Astrocyte (in vitro differentiated cells and primary cell): ENCODE measurements around the gene ZNF717. TPM values are rescaled to one million over a fixed set of nuclear protein-coding genes. Genes with fewer than 3 reads are reported as not detected.
"Not testable (repeated sequence)": the region's sequence is repeated elsewhere in the genome, so short reads cannot be mapped to it uniquely, and the experiment has no call there.

Experiments used
- DNase-seq: peaks from one replicate; pipeline ENCODE4 v3.0.0-alpha.2; 2010; ENCODE audit warnings: low read depth
- FAIRE-seq: peaks from 2 replicates; lab custom pipeline; 2011; peaks lifted over from hg19 to GRCh38; lab: Jason Lieb, UNC
- H2AFZ ChIP-seq: 2 replicates; pipeline ENCODE4 v1.6.0; 2012; ENCODE audit warnings: low read depth, low read length, inconsistent platforms
- H3K27ac ChIP-seq: 2 replicates; pipeline ENCODE4 v1.5.1; 2011; ENCODE audit warnings: low read depth, low read length, inconsistent platforms
- H3K27me3 ChIP-seq: 2 replicates; pipeline ENCODE4 v1.6.0; 2011; ENCODE audit warnings: low read length, inconsistent platforms; ENCODE audit not compliant: insufficient read depth
- H3K36me3 ChIP-seq: 2 replicates; pipeline ENCODE4 v1.5.1; 2011; ENCODE audit warnings: low read length, inconsistent platforms; ENCODE audit not compliant: insufficient read depth
- H3K4me1 ChIP-seq: 2 replicates; pipeline ENCODE4 v1.5.1; 2011; ENCODE audit warnings: low read length, inconsistent platforms; ENCODE audit not compliant: insufficient read depth
- H3K4me2 ChIP-seq: 2 replicates; pipeline ENCODE4 v1.6.0; 2012; ENCODE audit warnings: low read length, inconsistent platforms
- H3K4me3 ChIP-seq: 2 replicates; pipeline ENCODE4 v1.5.1; 2011; ENCODE audit warnings: low read depth, mild to moderate bottlenecking, low read length, inconsistent platforms; ENCODE audit not compliant: insufficient read depth
- H3K79me2 ChIP-seq: 2 replicates; pipeline ENCODE4 v1.6.0; 2012; ENCODE audit warnings: mild to moderate bottlenecking, low read length, inconsistent platforms; ENCODE audit not compliant: insufficient read depth
- H3K9ac ChIP-seq: 2 replicates; pipeline ENCODE4 v1.6.0; 2012; ENCODE audit warnings: mild to moderate bottlenecking, low read length, inconsistent platforms
- H3K9me3 ChIP-seq: 2 replicates; pipeline ENCODE4 v1.5.1; 2012; ENCODE audit warnings: low read depth, mild to moderate bottlenecking, low read length, inconsistent platforms; ENCODE audit not compliant: insufficient read depth
- H4K20me1 ChIP-seq: 2 replicates; pipeline ENCODE4 v1.6.0; 2012; ENCODE audit warnings: low read length, inconsistent platforms; ENCODE audit not compliant: insufficient read depth
- H3K27ac Mint-ChIP-seq: one replicate; pipeline ENCODE4 v1.8.0; 2021; ENCODE audit warnings: mild to moderate bottlenecking, mixed read lengths; ENCODE audit not compliant: unreplicated experiment
- H3K27me3 Mint-ChIP-seq: one replicate; pipeline ENCODE4 v1.8.0; 2021; ENCODE audit warnings: low read depth, mixed read lengths; ENCODE audit not compliant: unreplicated experiment
- H3K36me3 Mint-ChIP-seq: one replicate; pipeline ENCODE4 v1.8.0; 2021; ENCODE audit warnings: low read depth, mixed read lengths; ENCODE audit not compliant: unreplicated experiment
- H3K4me1 Mint-ChIP-seq: one replicate; pipeline ENCODE4 v1.8.0; 2021; ENCODE audit warnings: low read depth, mixed read lengths; ENCODE audit not compliant: unreplicated experiment
- H3K4me3 Mint-ChIP-seq: one replicate; pipeline ENCODE4 v1.8.0; 2021; ENCODE audit warnings: mild to moderate bottlenecking, moderate library complexity, mixed read lengths; ENCODE audit not compliant: unreplicated experiment
- H3K9me3 Mint-ChIP-seq: one replicate; pipeline ENCODE4 v1.8.0; 2021; ENCODE audit warnings: mild to moderate bottlenecking, mixed read lengths; ENCODE audit not compliant: unreplicated experiment
- CTCF ChIP-seq: IDR thresholded peaks from 2 replicates; pipeline ENCODE4 v1.5.1; 2011; ENCODE audit warnings: low read depth, mild to moderate bottlenecking, inconsistent platforms, low read length, moderate library complexity; ENCODE audit not compliant: insufficient read depth
- EZH2 ChIP-seq: IDR thresholded peaks from 2 replicates; pipeline ENCODE4 v1.6.1; 2012; ENCODE audit warnings: mild to moderate bottlenecking, low read length, inconsistent platforms; ENCODE audit not compliant: insufficient read depth
- total RNA-seq: library from RNA; stranded (reverse); gene quantifications from 2 replicates; pipeline ENCODE4 v1.2.1, GENCODE V29; 2021

ZNF717 gene
- total RNA-seq, 1 donor from 2014 or later: 2.7 TPM

GRCh38 chr3:75771631-75772030 is 13.7 kb downstream of the ZNF717 start:
- not testable (repeated sequence) for DNase-seq, H3K27me3 Mint-ChIP-seq, FAIRE-seq, H3K27ac ChIP-seq, H3K79me2 ChIP-seq, H3K4me3 Mint-ChIP-seq, H3K27me3 ChIP-seq, H3K9ac ChIP-seq, H3K9me3 Mint-ChIP-seq, H3K4me2 ChIP-seq, H3K36me3 Mint-ChIP-seq, H3K36me3 ChIP-seq, H4K20me1 ChIP-seq, H3K27ac Mint-ChIP-seq, H2AFZ ChIP-seq, H3K9me3 ChIP-seq, H3K4me1 Mint-ChIP-seq, H3K4me1 ChIP-seq, H3K4me3 ChIP-seq

- no peak for TF ChIP-seq CTCF
- no peak for TF ChIP-seq EZH2
- H2AFZ ChIP-seq: no peak overlapping the region
- H3K4me3 ChIP-seq: no peak overlapping the region
- Mint-ChIP-seq H3K4me3 (no peak overlapping the region), H3K9me3 (peaks cover 14% of the 10 kb centered on the region), H3K36me3 (peaks cover 3% of the 10 kb centered on the region), H3K27ac (no peak overlapping the region), H3K27me3 (no peaks in the 10 kb centered on the region), H3K4me1 (no peaks in the 10 kb centered on the region)
- no peaks in the 10 kb centered on the region for H4K20me1 ChIP-seq
- H3K9ac ChIP-seq: no peak overlapping the region
- no peak overlapping the region for H3K4me2 ChIP-seq
- no peak overlapping the region for H3K27ac ChIP-seq
- no peaks in the 10 kb centered on the region for H3K36me3 ChIP-seq
- no peaks in the 10 kb centered on the region for H3K4me1 ChIP-seq
- FAIRE-seq: no peak
- DNase-seq: no peak
- no peaks in the 10 kb centered on the region for H3K27me3 ChIP-seq
- H3K79me2 ChIP-seq: peaks cover 12% of the 10 kb centered on the region
- H3K9me3 ChIP-seq: peaks cover 7% of the 10 kb centered on the region
These were observed 16.9 kb downstream of the ZNF717 start for GRCh38 chr3:75768303-75769017.

- no peak overlapping the region for H3K27ac ChIP-seq
- no peak overlapping the region for H3K4me3 ChIP-seq
- TF ChIP-seq CTCF: no peak
- TF ChIP-seq EZH2: no peak
- H3K27ac Mint-ChIP-seq: no peak overlapping the region
- no peak overlapping the region for H3K9ac ChIP-seq
- no peaks in the 10 kb centered on the region for H3K27me3 Mint-ChIP-seq
- FAIRE-seq: no peak
- no peaks in the 10 kb centered on the region for H3K4me1 ChIP-seq
- H3K4me3 Mint-ChIP-seq: no peak overlapping the region
- no peaks in the 10 kb centered on the region for H3K4me1 Mint-ChIP-seq
- H2AFZ ChIP-seq: no peak overlapping the region
- no peaks in the 10 kb centered on the region for H3K27me3 ChIP-seq
- no peaks in the 10 kb centered on the region for H4K20me1 ChIP-seq
- H3K79me2 ChIP-seq: no peaks in the 10 kb centered on the region
- peaks cover 17% of the 10 kb centered on the region for H3K36me3 ChIP-seq
- H3K36me3 Mint-ChIP-seq: peaks cover 6% of the 10 kb centered on the region
- no peak overlapping the region for H3K4me2 ChIP-seq
- H3K9me3 Mint-ChIP-seq: peaks cover 73% of the 10 kb centered on the region
- DNase-seq: peak; percentile 26
- peaks cover 63% of the 10 kb centered on the region for H3K9me3 ChIP-seq
These were observed 47.4 kb downstream of the ZNF717 start for GRCh38 chr3:75737831-75738493.
